ENCODE data around the gene RAB11B.

GRCh38 chr19:8423817-8424223 is 33.7 kb downstream of the RAB11B start:
- TF ChIP-seq CTCF (conservative IDR thresholded peaks at IDR 0.05; ENCODE audit: low read length), result no peak
- no peak for TF ChIP-seq EZH2phosphoT487 (IDR thresholded peaks at IDR 0.05; ENCODE audit: borderline replicate concordance)

Measured in Loucy (cell line).